Activated T-cell treated with anti-CD3 and anti-CD28 coated beads for 24 hours (primary cell): ENCODE data around the gene TFDP3.

ENCODE experiments used
- DNase-seq: peaks from one replicate; pipeline ENCODE4 v3.0.0-alpha.2; 2020; ENCODE audit warnings: low read depth

Gene TFDP3

GRCh38 chrX:133185938-133186337 lies 32.2 kb downstream of the TFDP3 start:
- no peak for DNase-seq

- DNase-seq: no peak
Observed at GRCh38 chrX:133185119-133185518, 33.0 kb downstream of the TFDP3 start.

- DNase-seq: no peak
Observed at GRCh38 chrX:133183806-133184205, 34.3 kb downstream of the TFDP3 start.

GRCh38 chrX:133179500-133179899 lies 38.7 kb downstream of the TFDP3 start:
- no peak for DNase-seq

GRCh38 chrX:133177202-133177601 lies 41.0 kb downstream of the TFDP3 start:
- no peak for DNase-seq

GRCh38 chrX:133175605-133176004 lies 42.5 kb downstream of the TFDP3 start:
- DNase-seq: no peak

GRCh38 chrX:133175162-133175561 lies 43.0 kb downstream of the TFDP3 start:
- no peak for DNase-seq

GRCh38 chrX:133171962-133172708 lies 46.0 kb downstream of the TFDP3 start:
- DNase-seq: no peak
